HepG2 (cell line): ENCODE data around the gene TBC1D25. TPM values are rescaled to one million over a fixed set of nuclear protein-coding genes. Genes with fewer than 3 reads are reported as not detected.

ENCODE experiments used
- CEBPZ ChIP-seq: IDR thresholded peaks from 2 replicates; pipeline ENCODE4 v1.6.1; 2012; ENCODE audit warnings: low read length, improper control_type of control experiment
- ELK4 ChIP-seq: sonication (generic); formaldehyde crosslinking; IDR thresholded peaks from 2 replicates; pipeline ENCODE4 v1.9.0; 2021; ENCODE audit warnings: missing genetic modification reagents, borderline replicate concordance
- HIC2 ChIP-seq: sonication (generic); formaldehyde crosslinking; IDR thresholded peaks from 2 replicates; pipeline ENCODE4 v1.9.0; 2022; ENCODE audit warnings: low read depth, missing genetic modification reagents
- KLF9 ChIP-seq: IDR thresholded peaks from 2 replicates; pipeline ENCODE4 v1.6.1; 2016; ENCODE audit warnings: low read depth
- MZF1 ChIP-seq: sonication (generic); formaldehyde crosslinking; IDR thresholded peaks from 2 replicates; pipeline ENCODE4 v1.8.1; 2023; ENCODE audit warnings: mild to moderate bottlenecking, missing genetic modification reagents, borderline replicate concordance
- PITX1 ChIP-seq: sonication (generic); formaldehyde crosslinking; IDR thresholded peaks from 2 replicates; pipeline ENCODE4 v1.5.1; 2020; ENCODE audit warnings: mild to moderate bottlenecking, missing genetic modification reagents
- POLR2G ChIP-seq: fragments of 200-400 bp; formaldehyde crosslinking; IDR thresholded peaks from 2 replicates; pipeline ENCODE4 v1.6.1; 2018; ENCODE audit warnings: mild to moderate bottlenecking, low read depth, low read length, moderate library complexity
- PRDM15 ChIP-seq: sonication (generic); formaldehyde crosslinking; IDR thresholded peaks from 2 replicates; pipeline ENCODE4 v1.4.0; 2020; ENCODE audit warnings: missing genetic modification reagents
- RARA ChIP-seq: IDR thresholded peaks from 2 replicates; pipeline ENCODE4 v1.6.1; 2016; ENCODE audit warnings: missing genetic modification reagents, missing compliant biosample characterization
- SP140L ChIP-seq: sonication (generic); formaldehyde crosslinking; IDR thresholded peaks from 2 replicates; pipeline ENCODE4 v1.4.0; 2020; ENCODE audit warnings: missing genetic modification reagents, borderline replicate concordance
- ZFP41 ChIP-seq: sonication (generic); formaldehyde crosslinking; IDR thresholded peaks from 2 replicates; pipeline ENCODE4 v1.4.0; 2020; ENCODE audit warnings: mild to moderate bottlenecking, missing genetic modification reagents, borderline replicate concordance
- ZNF160 ChIP-seq: sonication (generic); formaldehyde crosslinking; IDR thresholded peaks from 2 replicates; pipeline ENCODE4 v1.8.0; 2022; ENCODE audit warnings: mild to moderate bottlenecking, inconsistent platforms, missing genetic modification reagents
- ZNF501 ChIP-seq: sonication (generic); formaldehyde crosslinking; IDR thresholded peaks from 2 replicates; pipeline ENCODE4 v1.5.1; 2020; ENCODE audit warnings: mild to moderate bottlenecking, moderate library complexity, missing genetic modification reagents
- polyA plus RNA-seq, 8 experiments: library from polyadenylated mRNA; depleted of rRNA in 3 of 8; stranded (reverse) in 7 of 8; unstranded in 1 of 8; fragments of >200 nt; fragmentation: Illumina TruSeq in 4 of 8; extraction: Trizol in 4 of 8; gene quantifications; 2 replicates each; pipeline versions ENCODE4 v1.2.1 to v1.2.3, GENCODE V29; 2011 to 2016; ENCODE audit warnings: low read depth in 4 of 8, missing spikeins in 1 of 8, mixed read lengths in 1 of 8; ENCODE audit not compliant: insufficient read depth in 1 of 8
- total RNA-seq, 5 experiments: library from RNA; depleted of rRNA; stranded (reverse); fragments of >200 nt; fragmentation: Illumina TruSeq; extraction: Trizol; gene quantifications; 2 replicates each; pipeline ENCODE4 v1.2.3, GENCODE V29; 2016; ENCODE audit warnings: low read depth in 1 of 5
- TF ChIP-seq, protein P1 (sequence below): sonication (generic); formaldehyde crosslinking; IDR thresholded peaks from 2 replicates; pipeline ENCODE4 v1.8.0; 2022; ENCODE audit warnings: mild to moderate bottlenecking, missing genetic modification reagents

Gene TBC1D25
- total and polyA plus RNA-seq, 2 of the 13 experiments (the other 11 are each of a cell fraction or from before 2014, with no cell fraction given): 3.5 to 4.7 TPM

DNA sequence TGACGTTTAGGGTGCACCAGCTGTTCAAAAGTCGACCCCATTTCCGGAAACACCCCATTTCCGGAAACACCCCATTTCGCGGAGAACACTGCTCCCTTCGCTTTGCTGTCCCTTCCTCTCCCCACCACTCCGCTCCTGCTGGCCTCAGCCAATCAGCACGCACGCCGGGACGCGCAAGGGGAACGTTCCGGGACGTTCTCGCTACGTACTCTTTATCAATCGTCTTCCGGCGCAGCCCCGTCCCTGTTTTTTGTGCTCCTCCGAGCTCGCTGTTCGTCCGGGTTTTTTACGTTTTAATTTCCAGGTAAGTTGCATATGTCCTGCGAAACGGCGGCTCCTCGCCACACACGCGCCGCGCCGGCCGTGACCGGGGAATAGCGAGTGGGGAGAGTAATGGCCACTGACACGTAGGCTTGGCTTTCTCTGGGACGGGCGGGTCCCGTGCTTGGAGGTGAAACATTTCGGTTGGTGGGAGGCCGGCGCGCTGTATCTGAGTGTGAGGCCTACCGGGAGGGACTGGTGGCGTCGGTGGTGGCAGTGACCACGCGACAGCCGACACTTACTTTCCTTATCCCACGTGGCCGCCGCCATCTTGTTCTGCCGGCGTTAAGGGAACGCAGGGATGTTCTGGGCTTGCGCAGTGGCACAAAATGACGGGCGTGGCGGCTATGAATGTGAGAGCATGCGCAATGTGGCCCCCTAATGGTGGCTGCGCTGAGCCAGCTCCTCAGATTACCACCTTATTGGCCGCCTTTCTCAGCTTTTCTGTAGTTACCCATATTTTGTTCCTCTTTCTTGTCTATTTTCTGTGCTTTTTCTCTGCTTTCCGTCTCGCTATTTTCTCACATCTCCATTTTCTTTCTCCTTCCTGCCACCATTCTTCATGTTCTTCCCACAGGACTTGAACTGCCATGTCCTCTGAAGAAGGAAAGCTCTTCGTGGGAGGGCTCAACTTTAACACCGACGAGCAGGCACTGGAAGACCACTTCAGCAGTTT lies 35.1 kb downstream of the TBC1D25 start, which contains the start of gene RBM3 (continued):
- TF ChIP-seq HIC2 (CRISPR knock-in tag) (no peak), MZF1 (CRISPR knock-in tag) (no peak), POLR2G (peak; percentile 89), RARA (CRISPR knock-in tag) (no peak), PRDM15 (no peak), ZNF501 (CRISPR knock-in tag) (peak; percentile 54; the same call in 1 of the 2 replicates), CEBPZ (no peak), ZFP41 (no peak), ELK4 (CRISPR knock-in tag) (no peak), ZNF160 (CRISPR knock-in tag) (no peak), SP140L (CRISPR knock-in tag) (no peak), PITX1 (CRISPR knock-in tag) (no peak), KLF9 (CRISPR knock-in tag) (no peak)
- TF ChIP-seq, protein P1, sequence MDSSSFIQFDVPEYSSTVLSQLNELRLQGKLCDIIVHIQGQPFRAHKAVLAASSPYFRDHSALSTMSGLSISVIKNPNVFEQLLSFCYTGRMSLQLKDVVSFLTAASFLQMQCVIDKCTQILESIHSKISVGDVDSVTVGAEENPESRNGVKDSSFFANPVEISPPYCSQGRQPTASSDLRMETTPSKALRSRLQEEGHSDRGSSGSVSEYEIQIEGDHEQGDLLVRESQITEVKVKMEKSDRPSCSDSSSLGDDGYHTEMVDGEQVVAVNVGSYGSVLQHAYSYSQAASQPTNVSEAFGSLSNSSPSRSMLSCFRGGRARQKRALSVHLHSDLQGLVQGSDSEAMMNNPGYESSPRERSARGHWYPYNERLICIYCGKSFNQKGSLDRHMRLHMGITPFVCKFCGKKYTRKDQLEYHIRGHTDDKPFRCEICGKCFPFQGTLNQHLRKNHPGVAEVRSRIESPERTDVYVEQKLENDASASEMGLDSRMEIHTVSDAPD (CRISPR knock-in tag): 0 out of 2 replicates have a peak, but pooled peaks have one; percentile 9
